Activated CD8-positive, alpha-beta T cell treated with anti-CD3 and anti-CD28 coated beads for 36 hours (primary cell): ENCODE measurements around the gene MICAL1. TPM values are rescaled to one million over a fixed set of nuclear protein-coding genes. Genes with fewer than 3 reads are reported as not detected.

ENCODE experiments used
- ATAC-seq: fragments of 200-7000 bp; cut with Tn5 transposase; one replicate; pipeline ENCODE4 v1.10.0; 2021; ENCODE audit warnings: mild to moderate bottlenecking, moderate library complexity
- CTCF ChIA-PET: fragments of 350-600 bp; sonication (Branson Sonifier 250); formaldehyde crosslinking; loops from one replicate; lab custom pipeline; 2021; ENCODE audit warnings: antibody characterized with exemption; lab: Charles Lee
- POLR2A ChIA-PET: fragments of 350-600 bp; sonication (Branson Sonifier 250); formaldehyde crosslinking; loops from one replicate; lab custom pipeline; 2021; ENCODE audit warnings: antibody characterized with exemption; lab: Charles Lee
- DNase-seq: peaks from one replicate; pipeline ENCODE4 v3.0.0-alpha.2; 2020
- H3K27ac Mint-ChIP-seq: one replicate; pipeline ENCODE4 v1.8.0; 2021; ENCODE audit warnings: mild to moderate bottlenecking, mixed read lengths
- H3K27me3 Mint-ChIP-seq: one replicate; pipeline ENCODE4 v1.8.0; 2021; ENCODE audit warnings: mixed read lengths
- H3K36me3 Mint-ChIP-seq: one replicate; pipeline ENCODE4 v1.8.0; 2021; ENCODE audit warnings: low read depth, mixed read lengths
- H3K4me1 Mint-ChIP-seq: one replicate; pipeline ENCODE4 v1.8.0; 2021; ENCODE audit warnings: low read depth, mixed read lengths
- H3K4me3 Mint-ChIP-seq: one replicate; pipeline ENCODE4 v1.8.0; 2021; ENCODE audit warnings: mild to moderate bottlenecking, moderate library complexity, mixed read lengths
- H3K9me3 Mint-ChIP-seq: one replicate; pipeline ENCODE4 v1.8.0; 2021; ENCODE audit warnings: mixed read lengths
- CTCF ChIP-seq: fragments of 200-600 bp; IDR thresholded peaks from one replicate; pipeline ENCODE4 v1.8.0; 2022; ENCODE audit warnings: antibody characterized with exemption, mild to moderate bottlenecking
- intact Hi-C: fragments of 100-400 bp; cut with micrococcal nuclease; formaldehyde crosslinking; loops from one replicate; pipeline ENCODE4 v1.10.0; 2022
- total RNA-seq, 2 experiments: library from RNA; stranded (reverse); gene quantifications; one replicate each; pipeline ENCODE4 v1.2.3, GENCODE V29; 2021

MICAL1 gene
- total RNA-seq, 2 experiments from 2014 or later = 17.7 TPM

GRCh38 chr6:109451376-109451775 is 4.2 kb downstream of the MICAL1 start:
- intact Hi-C loops = no loop called here
- H3K27ac Mint-ChIP-seq = no peak overlapping the region

GRCh38 chr6:109450801-109451200 is 4.8 kb downstream of the MICAL1 start:
- POLR2A ChIA-PET = interaction anchor here (0.7 to 2.4 kb wide), 2 partner anchors 10 to 222 kb away, joined by 3 to 16 read pairs; partner anchors contain the start of genes PPIL6 and SMPD2
- Mint-ChIP-seq H3K27me3 (no peaks in the 10 kb centered on the region), H3K4me1 (peaks cover 46% of the 10 kb centered on the region), H3K27ac (no peak overlapping the region), H3K9me3 (no peaks in the 10 kb centered on the region), H3K36me3 (peaks cover 11% of the 10 kb centered on the region), H3K4me3 (no peak overlapping the region)
- intact Hi-C loops = no loop called here
- CTCF ChIA-PET = interaction anchor here (2.2 kb wide), 1 partner anchor 10 kb away, joined by 7 read pairs; the partner anchor contains the start of genes PPIL6 and SMPD2
- no peak for TF ChIP-seq CTCF
- no peak for DNase-seq
- no peak for ATAC-seq

More at GRCh38 chr6:109451376-109451775, 4.2 kb downstream of the MICAL1 start:
- no peaks in the 10 kb centered on the region for H3K27me3 Mint-ChIP-seq
- no peak for ATAC-seq
- ChIA-PET POLR2A (interaction anchor here (0.7 to 8.3 kb wide), 4 partner anchors 8 to 223 kb away, joined by 3 to 119 read pairs (median 4); partner anchors contain the start of genes CD164, PPIL6 and SMPD2), CTCF (interaction anchor here (2.2 kb wide), 1 partner anchor 10 kb away, joined by 7 read pairs; the partner anchor contains the start of genes PPIL6 and SMPD2)
- DNase-seq = no peak
- no peaks in the 10 kb centered on the region for H3K9me3 Mint-ChIP-seq
- peaks cover 7% of the 10 kb centered on the region for H3K36me3 Mint-ChIP-seq
- TF ChIP-seq CTCF = no peak
- H3K4me1 Mint-ChIP-seq = peaks cover 49% of the 10 kb centered on the region
- no peak overlapping the region for H3K4me3 Mint-ChIP-seq

GRCh38 chr6:109449795-109450673 is 5.5 kb downstream of the MICAL1 start:
- CTCF ChIA-PET = interaction anchor here (2.2 kb wide), 1 partner anchor 9 kb away, joined by 7 read pairs; the partner anchor contains the start of genes PPIL6 and SMPD2
- H3K4me3 Mint-ChIP-seq = no peak overlapping the region
- H3K36me3 Mint-ChIP-seq = peaks cover 14% of the 10 kb centered on the region
- intact Hi-C loops = no loop called here
- no peak for TF ChIP-seq CTCF
- POLR2A ChIA-PET = interaction anchor here (1.5 to 2.4 kb wide), 2 partner anchors 9 kb away, joined by 3 to 16 read pairs; partner anchors contain the start of genes PPIL6 and SMPD2
- ATAC-seq (peak; percentile 66), DNase-seq (peak; percentile 66)
- no peaks in the 10 kb centered on the region for H3K27me3 Mint-ChIP-seq
- H3K9me3 Mint-ChIP-seq = no peaks in the 10 kb centered on the region
- H3K4me1 Mint-ChIP-seq = peaks cover 44% of the 10 kb centered on the region
- H3K27ac Mint-ChIP-seq = peak overlapping the region; percentile 17

DNA sequence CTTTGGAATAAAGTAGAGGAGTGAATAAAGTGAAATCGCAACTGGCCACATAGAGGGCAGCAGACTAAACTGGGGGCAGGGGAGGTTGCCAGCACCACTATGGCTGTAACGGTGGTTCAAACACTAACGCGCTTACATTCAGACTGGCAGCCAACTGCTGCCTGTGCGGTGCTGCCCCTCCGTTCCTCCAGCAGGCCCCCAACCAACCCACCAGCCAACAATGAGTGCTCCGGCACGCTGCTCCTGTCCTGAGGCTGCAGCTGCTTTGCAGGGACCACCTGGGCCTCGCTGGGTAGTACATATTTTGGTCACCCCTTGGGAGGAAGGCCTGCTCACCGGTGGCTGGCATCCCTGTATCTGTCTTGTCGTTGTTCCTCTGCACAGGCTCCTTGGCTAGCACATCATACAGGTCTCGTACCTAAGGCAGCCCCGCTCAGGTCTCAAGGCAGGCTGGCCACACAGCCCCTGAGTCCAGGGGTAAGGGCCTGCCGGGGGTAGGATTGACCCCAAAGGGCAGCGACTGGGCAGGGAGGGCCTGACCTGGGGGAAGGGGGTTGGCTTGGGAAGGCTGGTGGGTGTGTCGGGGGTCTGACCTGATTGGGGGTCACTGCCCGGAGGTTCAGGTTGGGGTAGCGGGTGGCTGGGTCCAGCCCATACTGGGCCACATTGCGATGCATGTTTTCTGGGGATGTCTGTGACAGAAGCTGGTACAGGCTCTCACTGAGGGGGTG is 6.3 kb downstream of the MICAL1 start:
- CTCF ChIA-PET = interaction anchor here (1.1 to 2.2 kb wide), 2 partner anchors 8 to 66 kb away, joined by 3 to 7 read pairs; partner anchors contain the start of genes PPIL6 and SMPD2
- no peak overlapping the region for H3K4me3 Mint-ChIP-seq
- no peaks in the 10 kb centered on the region for H3K27me3 Mint-ChIP-seq
- ATAC-seq = no peak
- H3K4me1 Mint-ChIP-seq = peaks cover 39% of the 10 kb centered on the region
- no peaks in the 10 kb centered on the region for H3K9me3 Mint-ChIP-seq
- POLR2A ChIA-PET = interaction anchor here (0.6 to 2.4 kb wide), 6 partner anchors 8 to 141 kb away, joined by 3 to 16 read pairs (median 4); partner anchors contain the start of genes PPIL6 and SMPD2
- peaks cover 14% of the 10 kb centered on the region for H3K36me3 Mint-ChIP-seq
- DNase-seq = no peak
- intact Hi-C loops = no loop called here
- peak overlapping the region; percentile 17 for H3K27ac Mint-ChIP-seq
- TF ChIP-seq CTCF = no peak
